SK-MEL-5 (cell line): ENCODE measurements around the gene DNER. TPM values are rescaled to one million over a fixed set of nuclear protein-coding genes. Genes with fewer than 3 reads are reported as not detected.

Experiments
- DNase-seq: peaks from one replicate; pipeline ENCODE4 v3.0.0-alpha.2; 2016; ENCODE audit warnings: low read depth, low spot score
- in situ Hi-C: cut with HindIII; loops from 2 replicates; pipeline ENCODE4 v1.10.0; 2016; ENCODE audit warnings: low sequenced_read_pairs, high pct_unique_total_duplicates, low pct_unique_long_range_greater_than_20kb
- total RNA-seq: library from RNA; depleted of rRNA; stranded (reverse); fragments of >200 nt; shearing (Covaris generic); gene quantifications from 2 replicates; pipeline ENCODE4 v1.2.3, GENCODE V29; 2014

The DNER gene
- total RNA-seq, 1 experiment from 2014 or later = 34.3 TPM

DNA sequence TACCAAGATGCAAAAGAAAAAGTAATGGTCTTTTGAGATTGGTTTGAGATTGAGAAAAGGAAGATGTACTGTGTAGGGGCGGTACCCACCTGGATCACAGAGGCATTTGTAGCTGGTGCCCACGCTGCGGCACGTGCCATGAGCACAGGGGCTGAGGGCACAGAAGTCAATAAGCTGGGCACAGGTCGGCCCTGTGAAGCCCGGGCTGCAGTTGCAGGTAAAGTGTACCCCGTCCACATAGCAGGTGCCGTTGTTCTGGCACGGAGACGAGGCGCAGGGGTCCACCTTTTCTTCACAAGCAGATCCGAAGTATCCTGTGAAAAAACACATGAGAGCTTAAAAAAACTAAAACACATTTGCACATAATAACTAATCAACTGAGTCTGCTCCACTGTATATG is 267.1 kb downstream of the DNER start:
- in situ Hi-C loops = no loop called here
- DNase-seq = no peak

DNA sequence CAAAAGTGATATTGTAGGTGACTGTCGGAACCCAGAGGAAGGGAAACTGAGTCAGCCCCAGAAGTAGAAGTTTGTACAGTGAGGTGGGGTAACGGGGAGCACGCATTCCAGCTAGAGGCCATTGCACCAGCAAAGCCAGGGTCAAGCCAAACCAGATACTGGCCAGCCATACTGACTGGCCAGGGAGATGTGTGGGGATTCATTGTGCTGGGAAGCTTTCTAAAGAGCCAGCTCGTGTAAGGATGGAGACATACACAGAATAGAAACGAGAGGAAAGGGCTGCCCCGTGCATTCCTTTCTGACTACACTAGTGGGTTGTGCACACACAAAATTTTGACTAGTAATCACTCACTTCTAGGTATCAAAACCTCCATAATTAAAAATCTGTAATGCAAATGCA is 268.0 kb downstream of the DNER start:
- peak; percentile 33 for DNase-seq
- in situ Hi-C loops = no loop called here

DNA sequence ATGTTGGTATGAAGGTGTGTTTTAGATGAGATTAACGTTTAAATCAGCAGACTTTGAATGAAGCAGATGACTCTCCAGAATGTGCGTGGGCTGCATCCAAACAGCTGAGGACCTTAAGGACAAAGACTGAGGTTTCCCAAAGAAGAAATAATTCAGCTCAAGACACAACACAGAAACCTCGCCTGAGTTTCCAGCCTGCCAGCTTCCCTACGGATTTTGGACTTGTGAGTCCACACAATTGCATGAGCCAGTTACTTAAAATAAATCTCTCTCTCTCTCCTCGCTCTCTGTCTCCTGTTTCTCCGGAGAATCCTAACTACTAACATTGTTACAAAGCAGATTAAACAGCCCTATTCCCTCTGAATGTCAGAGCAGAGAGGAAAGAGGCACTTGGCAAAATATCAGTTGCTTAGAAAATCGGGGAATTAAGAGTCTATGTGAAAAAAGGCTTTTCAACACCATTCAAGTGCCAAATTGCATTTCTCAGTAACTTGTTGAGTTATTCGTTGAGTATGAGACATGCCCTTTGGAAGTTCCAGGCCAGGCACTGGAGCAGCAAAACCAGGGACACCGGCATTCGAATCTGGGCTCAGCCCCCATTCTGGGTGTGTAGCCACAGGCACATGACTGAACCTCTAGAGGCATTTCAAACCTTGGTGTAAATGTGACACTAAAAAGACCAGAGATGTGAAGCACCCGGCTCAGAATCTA is 268.7 kb downstream of the DNER start:
- DNase-seq = peak; percentile 72
- in situ Hi-C loops = no loop called here

DNA sequence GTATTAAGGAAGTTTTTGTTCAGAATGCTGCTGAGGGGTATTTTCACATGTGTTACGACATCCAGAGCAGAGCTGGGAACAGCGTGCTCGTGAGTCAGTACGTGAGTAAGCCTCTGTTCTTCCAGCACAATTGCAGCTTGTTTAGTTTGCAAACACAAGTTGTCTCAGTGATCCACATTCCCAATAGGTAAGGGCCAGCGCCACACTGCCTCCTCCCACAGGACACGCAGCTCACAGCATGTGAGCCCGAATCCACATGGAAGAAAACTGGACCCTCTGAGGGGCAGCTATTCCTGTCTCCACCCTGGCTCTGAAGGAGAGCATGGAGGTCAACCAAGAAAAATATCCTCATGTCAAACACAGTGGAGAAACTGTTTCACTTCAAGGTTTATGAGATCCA is 269.3 kb downstream of the DNER start:
- in situ Hi-C loops = no loop called here

DNA sequence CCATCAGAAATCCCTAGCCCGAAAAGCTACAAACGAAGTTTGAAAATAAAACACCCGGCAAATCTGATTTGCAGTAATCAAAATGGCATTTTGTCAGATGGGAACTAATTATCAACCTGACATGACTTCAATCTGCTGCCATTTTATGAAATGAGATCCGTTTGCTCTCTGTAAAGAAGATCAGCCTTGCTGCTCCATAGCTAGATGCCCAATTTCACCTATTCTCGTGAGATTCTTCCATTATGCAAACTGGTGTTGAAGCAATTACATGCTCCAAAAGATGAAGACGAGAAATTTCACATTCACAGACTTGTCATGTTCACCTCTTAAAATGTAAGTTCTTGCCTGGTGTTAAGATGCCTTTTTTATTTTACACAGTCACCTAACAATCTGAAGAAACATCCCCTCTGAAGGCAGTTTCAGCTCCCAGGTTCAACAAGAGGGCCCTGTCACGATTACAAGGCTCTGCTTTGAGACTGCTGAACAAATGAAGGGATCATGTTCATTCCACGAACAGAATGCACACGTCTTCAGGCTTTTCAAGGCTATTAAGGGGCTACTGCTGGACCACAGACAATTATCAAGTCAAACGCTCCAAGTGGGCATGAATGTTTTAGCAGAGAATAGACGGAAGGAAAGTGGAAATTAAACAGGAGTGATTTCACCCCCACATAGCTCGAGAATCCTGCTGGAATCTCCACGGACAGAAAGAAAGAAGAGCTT is 270.6 kb downstream of the DNER start:
- in situ Hi-C loops = no loop called here

More for the DNA sequence above, 269.3 kb downstream of the DNER start:
- DNase-seq = peak; percentile 99

GRCh38 chr2:229443141-229443540 is 271.2 kb downstream of the DNER start:
- in situ Hi-C loops = no loop called here
- peak; percentile 5 for DNase-seq

More for the DNA sequence above, 270.6 kb downstream of the DNER start:
- DNase-seq = peak; percentile 70

DNA sequence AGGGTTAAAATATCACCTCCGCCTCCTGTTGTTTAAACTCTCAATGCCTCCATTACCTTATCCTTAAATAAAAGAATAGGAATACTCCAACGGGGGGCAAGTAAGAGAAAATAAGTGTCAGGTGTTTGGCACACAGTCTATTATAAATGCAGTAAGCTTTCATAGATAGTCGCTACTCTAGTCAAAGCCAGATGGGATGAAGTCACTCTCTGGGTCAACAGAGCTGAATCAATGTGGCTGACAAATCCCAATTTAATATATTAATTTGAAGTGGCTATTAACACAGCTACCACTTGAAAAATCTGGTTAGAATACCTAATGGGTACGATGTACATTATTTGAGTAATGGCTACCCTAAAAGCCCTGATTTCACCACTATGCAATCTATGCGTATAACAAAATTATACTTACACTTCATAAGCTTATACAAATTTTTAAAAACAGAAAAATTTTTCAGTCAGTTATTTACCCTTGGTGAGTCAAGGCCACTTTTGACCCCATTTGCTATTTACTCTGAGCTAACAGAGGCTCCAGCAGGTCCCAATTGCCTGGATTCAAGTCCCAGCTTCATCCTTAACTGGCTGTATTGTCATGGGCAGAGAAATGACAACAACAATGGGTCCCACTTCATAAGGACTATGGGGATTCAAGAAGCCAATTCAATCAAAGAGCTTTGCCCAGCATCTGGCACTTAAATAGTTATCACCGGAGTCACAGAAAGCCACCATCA is 275.8 kb downstream of the DNER start:
- DNase-seq = no peak
- in situ Hi-C loops = no loop called here

DNA sequence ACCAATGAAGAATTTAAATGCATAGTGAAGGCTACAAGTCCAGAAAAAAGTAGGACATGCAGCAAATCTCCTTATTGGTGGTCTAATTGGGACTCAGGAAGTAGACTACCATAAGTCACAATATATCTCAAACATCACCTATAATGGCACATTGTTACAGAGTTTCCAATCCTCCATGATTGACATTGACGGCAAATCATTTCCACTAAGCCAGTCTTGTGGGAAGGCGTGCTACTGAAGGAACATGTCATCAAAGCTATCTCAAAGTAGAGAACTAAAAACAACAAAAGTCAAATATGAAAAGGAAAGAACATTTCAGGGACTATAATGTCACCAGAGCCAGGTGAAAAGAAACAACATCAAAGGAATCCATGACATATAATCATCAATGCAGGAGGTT is 276.9 kb downstream of the DNER start:
- in situ Hi-C loops = no loop called here
- no peak for DNase-seq

- in situ Hi-C loops = no loop called here
- no peak for DNase-seq
These were observed 280.2 kb downstream of the DNER start for GRCh38 chr2:229434187-229434586.

DNA sequence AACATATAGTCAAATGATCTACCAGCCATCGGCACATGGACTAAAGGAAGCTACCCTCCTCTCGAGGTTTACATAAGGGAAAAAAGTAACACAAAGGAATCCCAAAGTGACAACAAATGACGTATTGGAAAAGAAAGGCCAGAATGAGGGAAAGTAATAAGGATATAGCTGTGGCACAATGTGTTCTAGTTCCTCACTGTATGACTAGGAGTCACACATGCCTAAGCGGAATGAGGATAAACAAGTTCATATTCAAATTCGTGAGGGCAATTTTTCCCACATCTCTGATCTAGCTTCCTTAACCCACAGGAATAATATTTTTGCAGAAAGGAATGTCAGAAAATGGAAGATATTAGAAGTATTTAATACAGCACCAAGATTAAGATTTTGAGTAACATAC is 281.0 kb downstream of the DNER start:
- in situ Hi-C loops = no loop called here
- DNase-seq = no peak

DNA sequence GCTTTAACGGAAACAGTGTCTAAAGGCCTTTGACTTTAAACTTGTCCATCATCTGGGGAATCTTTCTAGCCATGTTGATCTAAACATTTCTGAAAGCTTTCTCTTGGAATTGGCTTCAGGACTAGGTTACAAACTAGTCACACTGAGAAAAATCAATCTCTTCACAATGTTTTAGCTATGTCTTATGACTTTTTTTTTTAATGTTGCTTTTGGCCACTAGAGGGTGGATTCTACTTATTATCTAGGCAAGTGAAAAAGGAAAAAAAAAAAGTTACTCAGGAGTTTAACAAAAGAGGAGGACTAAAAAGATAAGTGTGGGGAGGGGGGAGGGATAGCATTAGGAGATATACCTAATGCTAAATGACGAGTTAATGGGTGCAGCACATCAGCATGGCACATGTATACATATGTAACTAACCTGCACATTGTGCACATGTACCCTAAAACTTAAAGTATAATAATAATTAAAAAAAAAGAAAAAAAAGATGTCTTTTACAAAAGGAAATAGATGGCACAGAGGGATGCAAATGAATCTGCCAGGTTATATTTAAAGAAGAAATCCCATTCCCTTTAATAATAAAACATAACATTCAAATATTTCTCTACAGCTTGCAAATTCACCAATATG is 282.9 kb downstream of the DNER start:
- peak; percentile 87 for DNase-seq
- in situ Hi-C loops = no loop called here

DNA sequence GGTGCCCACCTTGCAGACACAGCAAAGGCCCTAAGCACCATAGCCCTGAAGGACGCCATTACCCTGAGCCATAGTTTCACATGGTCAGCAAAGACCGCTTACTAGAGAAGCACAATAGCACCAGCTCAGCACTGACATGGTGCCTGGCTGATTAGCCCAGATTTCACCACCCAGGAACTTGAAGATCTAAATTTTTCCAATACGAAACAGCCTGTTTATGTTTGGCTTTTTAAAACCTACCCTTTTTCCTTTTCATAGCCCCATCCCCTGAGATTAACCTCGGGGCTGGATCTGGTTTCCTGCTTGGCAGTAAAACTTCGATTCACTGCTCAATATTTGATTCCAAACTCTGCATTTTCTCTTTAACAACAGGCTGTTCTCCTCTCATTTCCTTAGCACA is 284.8 kb downstream of the DNER start:
- in situ Hi-C loops = no loop called here
- DNase-seq = no peak

DNA sequence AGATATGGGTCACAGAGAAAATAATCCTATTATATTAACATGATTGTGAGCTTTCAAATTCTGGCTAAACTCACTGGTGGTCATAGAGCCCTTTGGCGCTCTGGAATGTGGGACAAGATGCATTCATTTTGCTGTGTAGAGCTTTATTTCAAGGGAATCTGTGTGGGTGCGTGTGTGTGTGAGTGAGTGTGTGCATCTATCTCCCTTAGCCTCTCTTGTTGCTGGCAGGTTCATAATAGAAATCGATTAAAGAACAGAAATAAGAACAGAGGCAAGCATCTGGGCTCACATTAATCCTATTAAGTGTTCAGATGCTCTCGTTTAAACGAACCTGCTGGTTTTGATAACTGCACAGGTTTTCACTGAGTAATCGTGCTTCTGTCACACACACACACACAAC is 287.9 kb downstream of the DNER start:
- DNase-seq = no peak
- in situ Hi-C loops = no loop called here

DNA sequence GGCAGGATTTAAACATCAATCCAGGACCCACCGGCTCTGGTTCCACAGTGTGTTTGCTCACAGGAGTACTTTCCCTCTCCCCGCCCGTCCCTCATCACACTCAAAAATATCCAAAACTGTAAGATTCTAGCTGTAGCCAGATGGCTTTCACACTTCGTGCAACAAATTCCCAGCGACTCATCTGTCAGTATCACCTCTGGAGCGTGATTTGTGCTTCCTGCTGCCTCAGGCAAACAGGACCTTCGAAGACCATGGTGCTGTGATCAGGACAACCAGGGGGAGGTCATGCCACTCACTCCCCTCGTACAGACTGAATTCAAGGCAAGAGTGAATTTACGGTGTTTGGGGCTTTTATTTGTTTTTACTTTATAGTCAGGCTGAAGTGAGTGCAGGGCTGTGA is 288.8 kb downstream of the DNER start:
- in situ Hi-C loops = no loop called here
- no peak for DNase-seq

DNA sequence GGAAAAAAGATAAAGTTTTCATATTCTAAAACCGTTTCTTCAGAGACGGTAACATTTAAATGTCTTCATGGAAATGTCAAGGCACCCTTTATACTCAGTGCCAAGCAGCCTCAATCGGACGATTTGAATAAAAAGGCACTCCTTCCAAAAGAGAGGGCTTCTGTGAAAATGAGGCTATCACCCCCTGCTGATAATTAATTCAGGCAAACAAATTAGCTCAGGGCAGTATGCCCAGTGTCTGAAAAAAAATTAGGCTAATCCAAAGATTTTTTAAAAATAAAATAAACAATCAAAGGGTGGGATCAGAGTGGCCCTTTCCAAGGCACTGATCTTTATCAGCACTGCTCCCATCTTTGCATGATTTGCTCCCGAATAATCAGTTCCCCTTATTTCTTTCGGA is 292.3 kb downstream of the DNER start:
- in situ Hi-C loops = no loop called here
- DNase-seq = no peak

DNA sequence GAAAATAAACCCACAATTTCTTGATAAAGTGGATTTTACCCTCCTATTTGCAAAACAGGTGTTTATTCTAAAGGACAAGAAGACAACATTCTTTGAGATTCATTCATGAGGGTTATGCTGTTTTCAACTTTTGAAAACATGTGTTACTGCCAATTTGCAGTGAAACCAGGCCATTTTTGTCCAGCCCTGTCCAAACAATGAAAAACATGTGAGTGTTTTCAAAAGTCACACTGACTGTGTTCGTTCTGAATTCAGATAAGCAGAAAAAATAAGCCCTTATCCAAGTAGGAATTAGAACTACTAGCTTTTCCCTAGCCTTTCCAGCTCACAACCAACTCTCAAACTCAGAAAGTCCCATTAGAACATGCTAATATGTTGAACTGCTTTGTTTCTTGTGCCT is 295.2 kb downstream of the DNER start:
- DNase-seq = no peak
- in situ Hi-C loops = no loop called here

DNA sequence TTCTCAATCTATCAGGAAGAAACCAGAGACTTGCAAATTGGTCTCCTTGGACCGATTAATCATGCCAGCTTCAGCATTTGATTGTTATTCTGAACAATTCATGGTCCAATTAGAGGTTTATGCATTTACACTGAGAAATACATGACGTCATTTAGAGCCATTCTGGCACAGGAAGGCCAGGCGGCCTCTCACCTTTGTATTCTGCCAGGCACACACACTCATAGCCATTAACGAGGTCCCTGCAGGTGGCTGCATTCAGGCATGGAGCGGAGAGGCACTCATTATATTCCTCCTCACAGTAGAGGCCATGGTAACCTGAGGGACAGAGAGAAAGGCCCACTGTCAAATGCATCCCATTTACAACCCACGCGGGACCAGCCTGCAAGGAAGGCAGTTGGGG is 296.4 kb downstream of the DNER start:
- no peak for DNase-seq
- in situ Hi-C loops = no loop called here

GRCh38 chr2:229417176-229417575 is 297.2 kb downstream of the DNER start:
- DNase-seq = no peak
- in situ Hi-C loops = no loop called here
